Right cardiac atrium (tissue), 5 donors: ENCODE results near the gene HES1. TPM values are rescaled to one million over a fixed set of nuclear protein-coding genes. Genes with fewer than 3 reads are reported as not detected.

Experiments
- ATAC-seq, 2 donors: fragments of 200-7000 bp; cut with Tn5 transposase; one replicate each; pipeline versions ENCODE4 v1.8.0 to v1.9.1; 2020; ENCODE audit warnings: moderate library complexity in 2 of 2, mild to moderate bottlenecking in 1 of 2
- DNase-seq, 3 donors: peaks; one replicate each; pipeline ENCODE4 v3.0.0-alpha.2; 2020
- H3K27ac ChIP-seq: one replicate; pipeline ENCODE4 v1.5.1; 2013; ENCODE audit warnings: mild to moderate bottlenecking, low read length, control low read depth, moderate library complexity
- H3K27me3 ChIP-seq: one replicate; pipeline ENCODE4 v1.6.1; 2013; ENCODE audit not compliant: control insufficient read depth, insufficient read depth
- H3K4me1 ChIP-seq: one replicate; pipeline ENCODE4 v1.6.1; 2013; ENCODE audit warnings: low read length; ENCODE audit not compliant: control insufficient read depth, insufficient read depth
- H3K4me3 ChIP-seq: one replicate; pipeline ENCODE4 v1.5.1; 2013; ENCODE audit warnings: low read length, control low read depth
- H3K9me3 ChIP-seq: one replicate; pipeline ENCODE4 v1.6.1; 2013; ENCODE audit warnings: low read length; ENCODE audit not compliant: control insufficient read depth
- WGBS: extraction: QIAGEN DNeasy Blood & Tissue Kit; methylation state at CpG from one replicate; pipeline ENCODE4 v1.1.7; 2013; 5-methylcytosine and 5-hydroxymethylcytosine counted together
- intact Hi-C, 4 donors: fragments of 100-400 bp; cut with DNase I; formaldehyde crosslinking; loops; one replicate each; pipeline versions ENCODE4 v1.11.0 to v1.14.0; 2022 to 2023
- polyA plus RNA-seq: library from polyadenylated mRNA; stranded (reverse); fragments of 200-250 nt; gene quantifications from one replicate; pipeline ENCODE4 v1.2.3, GENCODE V29; 2013
- total RNA-seq, 4 donors: library from RNA; stranded (reverse); fragmentation: NEBNext Ultra II Directional; extraction: Animal tissue kit (Norgen Biotek cat#: 25700); gene quantifications; one replicate each; pipeline ENCODE4 v1.2.1, GENCODE V29; 2021
- donor health status: healthy with polysubstance abuse.
- donor health status: DM: no; HTN: yes; CAD: no.
- donor health status: DM: no; HTN: no; CAD: no.
- donor health status: DM: no; HTN: yes; CAD: no; lungs with severe emphysema.
- donor health status: DM: yes; HTN: yes; CAD: no.

HES1 gene
- total and polyA plus RNA-seq, 5 donors: 22.8 to 59.5 (median 31.1) TPM

DNA sequence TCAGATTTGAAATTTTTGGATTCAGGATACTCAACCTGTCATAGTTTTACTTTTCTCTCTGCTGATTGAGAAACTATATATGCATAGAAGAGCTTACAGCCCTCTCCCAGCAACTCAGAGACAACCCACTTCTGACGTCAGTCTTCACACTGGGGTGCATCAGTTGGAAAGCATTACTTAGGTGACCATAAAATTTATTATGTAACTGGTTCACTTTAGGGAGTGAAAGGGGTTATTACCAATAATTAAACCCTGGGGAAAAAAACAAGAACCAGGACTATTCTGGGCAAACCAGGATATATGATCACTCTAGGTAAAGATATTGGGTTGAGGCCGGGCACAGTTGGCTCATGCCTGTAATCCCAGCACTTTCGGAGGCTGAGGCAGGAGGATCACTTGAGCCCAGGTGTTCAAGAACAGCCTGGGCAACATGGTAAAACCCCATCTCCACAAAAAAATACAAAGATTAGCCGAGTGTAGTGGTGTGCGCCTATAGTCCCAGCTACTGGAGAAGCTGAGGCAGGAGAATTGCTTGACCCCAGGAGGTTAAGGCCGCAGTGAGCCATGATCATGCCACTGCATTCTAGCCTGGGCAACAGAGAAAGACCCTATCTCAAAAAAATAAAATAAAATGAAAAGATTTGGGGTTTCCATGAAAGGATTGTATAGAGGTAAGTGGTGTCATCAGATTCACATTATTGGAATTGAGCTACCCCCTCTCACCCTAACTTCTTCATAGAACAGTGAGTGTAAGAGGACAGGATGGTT, 27.1 kb downstream of the HES1 start:
- no peaks in the 10 kb centered on the region for H3K27me3 ChIP-seq
- WGBS: 97% methylated on average over 6 of the region's 6 CpGs
- DNase-seq: no peak
- H3K9me3 ChIP-seq: no peaks in the 10 kb centered on the region
- H3K4me1 ChIP-seq: no peaks in the 10 kb centered on the region
- H3K4me3 ChIP-seq: no peak overlapping the region
- intact Hi-C loops: loop anchor here in 1 of 4 donors (10.0 kb wide), 1 partner anchor 82 kb away; no protein-coding TSS in a partner anchor
- ATAC-seq: no peak
- H3K27ac ChIP-seq: no peak overlapping the region

DNA sequence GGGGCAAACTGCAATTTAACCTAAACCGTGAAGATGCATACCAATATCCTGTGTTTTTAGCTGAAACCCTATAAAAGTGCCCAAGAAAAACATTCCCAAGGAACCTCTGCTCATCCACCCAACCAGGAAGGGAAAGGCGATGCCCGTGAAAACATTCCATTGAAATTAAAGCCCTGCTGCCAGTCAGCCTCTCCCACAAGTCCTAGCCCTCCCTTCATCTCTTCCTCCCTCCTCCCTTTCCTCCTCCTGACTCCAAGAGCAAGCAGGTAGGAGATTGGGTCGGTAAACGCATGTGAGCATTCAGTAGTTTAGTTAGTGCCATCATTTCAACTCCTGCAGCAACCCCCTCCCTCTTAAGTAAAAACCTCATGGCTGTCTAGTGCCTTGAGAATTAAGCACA, 27.7 kb downstream of the HES1 start:
- H3K4me1 ChIP-seq: peaks cover 4% of the 10 kb centered on the region
- no peaks in the 10 kb centered on the region for H3K27me3 ChIP-seq
- ATAC-seq (no peak), DNase-seq (no peak)
- intact Hi-C loops: loop anchor here in 1 of 4 donors (10.0 kb wide), 1 partner anchor 81 kb away; no protein-coding TSS in a partner anchor
- WGBS: 84% methylated on average over 5 of the region's 5 CpGs
- no peaks in the 10 kb centered on the region for H3K9me3 ChIP-seq
- no peak overlapping the region for H3K27ac ChIP-seq
- no peak overlapping the region for H3K4me3 ChIP-seq

DNA sequence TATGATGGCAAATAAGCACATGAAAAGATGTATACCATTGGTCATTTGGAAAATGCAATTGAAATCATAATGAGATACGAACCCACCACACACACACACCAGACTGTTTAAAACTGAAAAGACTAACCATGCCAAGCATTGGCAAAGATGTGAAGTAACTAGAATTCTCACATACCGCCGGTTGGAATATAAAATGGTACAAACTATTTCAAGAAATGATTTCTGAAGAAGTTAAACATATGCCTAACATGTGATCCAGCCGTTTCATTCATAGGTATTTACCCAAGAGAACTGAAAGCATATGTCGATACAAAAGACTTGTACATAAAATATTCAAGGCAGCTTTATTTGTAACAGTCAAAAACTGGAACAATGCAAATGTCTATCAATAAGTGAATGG, 28.9 kb downstream of the HES1 start:
- no peak for DNase-seq
- intact Hi-C loops: loop anchor here in 1 of 4 donors (10.0 kb wide), 1 partner anchor 80 kb away; no protein-coding TSS in a partner anchor
- no peaks in the 10 kb centered on the region for H3K27me3 ChIP-seq
- H3K27ac ChIP-seq: no peak overlapping the region
- WGBS: 88% methylated on average over 5 of the region's 5 CpGs
- no peak overlapping the region for H3K4me3 ChIP-seq
- ATAC-seq: no peak
- H3K9me3 ChIP-seq: no peaks in the 10 kb centered on the region
- H3K4me1 ChIP-seq: peaks cover 4% of the 10 kb centered on the region

DNA sequence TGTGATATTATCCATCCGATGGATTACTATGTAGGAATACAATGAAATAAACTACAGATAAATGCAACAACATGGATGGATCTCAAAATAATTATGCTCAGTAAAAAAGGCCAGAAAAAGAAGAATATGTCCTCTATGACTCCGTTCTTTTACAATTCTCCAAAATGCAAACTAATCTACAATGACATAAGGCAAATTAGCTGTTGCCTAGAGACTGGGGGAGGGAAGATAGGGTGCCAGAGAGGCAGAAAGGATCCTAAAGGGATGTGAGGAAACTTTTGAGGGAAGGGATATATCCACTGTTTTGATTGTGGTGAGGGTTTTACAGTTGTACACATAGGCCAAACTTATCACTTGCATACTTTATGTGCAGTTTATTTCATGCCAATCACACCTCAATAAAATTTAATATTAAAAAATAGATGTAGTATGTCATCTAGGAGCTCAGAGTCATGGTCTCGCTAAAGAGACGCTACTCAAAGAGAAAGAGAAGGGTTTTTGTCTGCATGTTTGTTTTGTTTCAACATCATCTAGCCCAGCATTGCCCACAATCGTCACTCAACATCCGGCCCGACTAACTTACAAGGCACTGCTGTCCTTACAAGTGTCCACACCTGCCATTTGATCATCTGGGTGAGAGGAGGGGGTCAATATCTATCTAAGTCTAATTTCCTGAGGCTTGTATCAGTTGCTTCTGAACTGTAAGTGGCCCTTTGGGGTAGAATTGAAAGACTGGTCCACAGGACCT, 29.5 kb downstream of the HES1 start:
- DNase-seq: no peak
- no peak overlapping the region for H3K4me3 ChIP-seq
- peaks cover 4% of the 10 kb centered on the region for H3K4me1 ChIP-seq
- no peak for ATAC-seq
- no peaks in the 10 kb centered on the region for H3K27me3 ChIP-seq
- intact Hi-C loops: loop anchor here in 1 of 4 donors (10.0 kb wide), 1 partner anchor 79 kb away; no protein-coding TSS in a partner anchor
- no peak overlapping the region for H3K27ac ChIP-seq
- WGBS: 82% methylated on average over 7 of the region's 7 CpGs
- no peaks in the 10 kb centered on the region for H3K9me3 ChIP-seq

DNA sequence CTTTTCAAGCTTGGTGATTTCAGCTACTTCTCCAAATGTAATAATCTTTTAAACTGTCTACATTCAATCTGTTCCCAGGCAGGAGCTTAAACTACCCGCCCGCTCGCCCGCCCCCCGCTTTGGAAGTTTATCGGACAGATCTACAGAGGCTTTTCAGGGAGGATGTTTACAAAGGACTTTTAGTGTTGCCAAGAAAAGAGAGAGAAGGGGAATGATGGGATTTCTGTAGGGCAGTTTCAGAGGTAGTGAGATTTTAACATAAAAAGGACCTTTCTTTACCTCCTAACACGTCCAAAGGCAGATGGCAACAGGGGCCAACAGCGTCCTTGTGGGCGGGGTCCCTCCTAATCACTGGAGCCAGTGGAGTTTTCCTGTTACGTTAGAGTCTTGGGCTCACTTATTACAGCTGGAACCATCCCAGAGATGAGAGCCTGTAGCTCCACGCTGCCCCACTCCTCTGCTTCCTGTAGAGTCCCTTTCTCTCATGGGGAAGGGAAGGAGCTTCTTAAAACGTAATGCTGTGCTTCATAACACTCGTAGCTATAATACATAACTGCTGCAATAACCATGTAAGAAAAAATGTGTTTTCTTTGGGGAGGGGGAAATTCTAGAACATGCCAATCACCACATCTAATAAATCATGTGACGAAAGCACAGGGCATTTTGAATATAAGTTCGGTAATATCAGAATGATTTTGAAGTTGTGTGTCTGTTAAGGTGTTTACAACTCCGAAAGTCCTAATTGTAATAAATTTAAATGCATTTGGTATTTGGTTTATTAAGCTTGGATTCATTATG, 30.9 kb downstream of the HES1 start:
- no peaks in the 10 kb centered on the region for H3K27me3 ChIP-seq
- peak; percentile 76 to 92 for ATAC-seq
- H3K4me1 ChIP-seq: peaks cover 4% of the 10 kb centered on the region
- intact Hi-C loops: loop anchor here in 1 of 4 donors (10.0 kb wide), 1 partner anchor 78 kb away; no protein-coding TSS in a partner anchor
- no peak overlapping the region for H3K4me3 ChIP-seq
- 33% methylated on average over 16 of the region's 16 CpGs for WGBS
- no peak overlapping the region for H3K27ac ChIP-seq
- peak; percentile 64 to 85 (median 78) for DNase-seq
- H3K9me3 ChIP-seq: no peaks in the 10 kb centered on the region

DNA sequence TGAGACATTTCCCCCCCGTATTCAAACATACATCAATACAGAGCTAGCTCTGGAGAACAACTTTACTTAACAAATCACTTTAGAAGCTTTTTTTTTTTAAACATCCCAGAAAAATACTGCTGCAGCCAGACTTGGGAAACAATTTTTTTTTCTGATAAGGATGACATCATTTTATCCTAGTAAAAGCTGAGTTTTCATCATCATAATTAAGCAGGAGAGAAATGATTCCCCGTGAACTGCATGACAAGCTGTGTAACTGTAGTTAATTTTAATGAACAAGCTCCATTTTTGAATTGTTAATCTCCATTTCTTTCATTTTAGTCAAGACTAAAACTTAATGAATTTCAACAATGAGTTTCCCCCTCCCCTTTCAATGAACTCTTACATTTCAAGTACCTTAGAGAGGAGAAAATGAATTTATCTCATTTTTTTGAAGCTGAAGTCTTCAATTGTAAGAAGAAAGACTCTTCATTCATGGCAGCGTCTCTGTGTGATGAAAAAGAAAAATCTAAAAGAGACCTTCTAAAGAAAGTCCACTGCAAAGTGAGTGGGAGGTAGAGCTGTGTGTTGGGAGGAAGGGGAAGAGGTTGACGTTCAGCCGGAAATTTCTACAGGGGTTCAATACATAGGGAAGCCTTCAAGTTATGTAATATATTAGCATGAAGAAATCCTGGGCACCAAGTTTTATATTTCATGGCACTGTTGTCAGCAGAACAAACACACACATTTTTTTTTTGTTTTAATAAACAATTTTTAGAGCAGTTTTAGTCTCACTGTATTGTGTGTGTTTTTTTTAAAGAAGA, 31.7 kb downstream of the HES1 start:
- intact Hi-C loops: loop anchor here in 1 of 4 donors (10.0 kb wide), 1 partner anchor 77 kb away; no protein-coding TSS in a partner anchor
- WGBS: 48% methylated on average over 5 of the region's 5 CpGs
- Histone ChIP-seq H3K9me3 (no peaks in the 10 kb centered on the region), H3K27ac (no peak overlapping the region), H3K4me3 (no peak overlapping the region), H3K4me1 (peaks cover 4% of the 10 kb centered on the region), H3K27me3 (no peaks in the 10 kb centered on the region)
- ATAC-seq (no peak), DNase-seq (no peak)

DNA sequence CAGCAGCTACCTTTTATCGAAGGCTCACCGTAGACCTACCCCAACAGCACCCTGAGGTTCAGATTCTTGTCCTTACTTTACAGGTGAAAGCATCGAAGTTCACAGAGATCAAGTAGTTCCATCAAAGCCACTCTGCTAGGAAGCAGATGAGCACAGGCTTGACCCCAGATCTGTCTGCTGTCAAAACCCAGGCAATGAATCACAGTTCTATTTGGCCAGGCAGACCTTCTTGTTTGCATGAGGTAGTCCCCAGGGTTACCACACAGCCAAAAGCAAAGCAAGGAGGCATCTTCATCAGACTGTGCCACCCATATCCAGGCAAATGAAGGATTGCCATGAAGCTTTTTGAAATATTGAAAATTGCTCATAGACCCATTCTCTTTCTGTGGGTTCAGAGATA, 33.0 kb downstream of the HES1 start:
- DNase-seq (no peak), ATAC-seq (no peak)
- Histone ChIP-seq H3K9me3 (no peaks in the 10 kb centered on the region), H3K27ac (no peak overlapping the region), H3K4me1 (peaks cover 4% of the 10 kb centered on the region), H3K4me3 (no peak overlapping the region), H3K27me3 (no peaks in the 10 kb centered on the region)
- intact Hi-C loops: loop anchor here in 1 of 4 donors (10.0 kb wide), 1 partner anchor 76 kb away; no protein-coding TSS in a partner anchor
- 94% methylated on average over 3 of the region's 3 CpGs for WGBS

DNA sequence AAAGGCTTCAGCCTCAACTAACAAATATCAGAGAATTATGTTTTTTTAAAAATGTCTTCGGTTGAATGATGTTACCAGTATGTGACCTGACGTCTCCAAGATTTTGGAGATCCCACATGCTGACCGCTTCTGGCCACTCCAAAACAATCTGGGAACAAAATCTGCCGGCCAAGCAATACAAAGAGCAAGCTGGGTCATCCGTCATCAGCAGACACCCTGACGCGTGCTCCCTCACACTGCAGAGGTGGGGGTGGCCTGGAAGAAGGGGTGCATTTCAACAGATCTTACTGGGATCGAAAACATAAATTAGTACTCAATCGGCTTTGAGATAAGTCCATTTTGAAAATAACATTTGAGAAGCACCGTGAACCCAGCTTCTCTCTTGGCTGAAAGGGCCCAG, 33.6 kb downstream of the HES1 start:
- Histone ChIP-seq H3K4me3 (no peak overlapping the region), H3K27ac (no peak overlapping the region), H3K4me1 (peaks cover 4% of the 10 kb centered on the region), H3K9me3 (no peaks in the 10 kb centered on the region), H3K27me3 (no peaks in the 10 kb centered on the region)
- intact Hi-C loops: loop anchor here in 1 of 4 donors (10.0 kb wide), 1 partner anchor 75 kb away; no protein-coding TSS in a partner anchor
- ATAC-seq (peak in 1 of 2 donors; percentile 7), DNase-seq (no peak)
- 83% methylated on average over 10 of the region's 10 CpGs for WGBS

DNA sequence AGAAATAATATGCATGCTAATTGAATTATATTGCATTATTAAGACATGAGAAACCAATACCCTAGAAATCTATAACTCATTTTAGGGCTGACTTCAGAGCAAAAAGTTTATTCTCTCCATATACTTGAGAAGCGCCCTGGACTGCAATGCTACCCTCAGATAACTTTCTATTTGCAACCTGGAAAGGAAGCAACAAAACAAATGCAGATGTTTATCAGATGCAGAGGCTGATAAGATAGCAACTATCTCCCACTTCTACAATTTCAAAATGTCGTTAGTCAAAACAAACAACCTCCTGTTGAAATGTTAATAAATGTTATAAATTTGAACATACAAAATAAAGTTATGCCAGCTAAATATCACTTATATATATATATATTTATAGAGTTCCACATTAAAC, 34.8 kb downstream of the HES1 start:
- no peak for DNase-seq
- H3K27me3 ChIP-seq: no peaks in the 10 kb centered on the region
- H3K4me3 ChIP-seq: no peak overlapping the region
- no peaks in the 10 kb centered on the region for H3K9me3 ChIP-seq
- H3K4me1 ChIP-seq: peaks cover 4% of the 10 kb centered on the region
- H3K27ac ChIP-seq: no peak overlapping the region
- ATAC-seq: no peak
- 54% methylated on average over 2 of the region's 2 CpGs for WGBS
- intact Hi-C loops: no loop called here

DNA sequence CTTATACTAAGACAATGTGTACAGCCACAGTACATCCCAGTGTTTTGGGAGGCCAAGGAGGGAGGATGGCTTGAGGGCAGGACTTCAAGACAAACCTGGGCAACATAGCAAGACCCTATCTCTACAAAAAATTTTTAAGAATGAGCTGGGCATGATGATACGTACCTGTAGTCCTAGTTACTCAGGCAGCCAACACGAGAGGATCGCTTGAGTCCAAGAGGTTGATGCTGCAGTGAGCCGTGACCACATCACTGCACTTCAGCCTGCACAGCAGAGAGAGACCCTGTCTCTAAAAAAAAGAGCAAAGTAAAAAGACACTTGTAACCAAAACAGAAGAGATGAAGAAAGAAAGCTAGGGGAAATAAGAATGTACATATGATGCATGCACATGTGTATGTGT, 38.5 kb downstream of the HES1 start:
- H3K4me3 ChIP-seq: no peak overlapping the region
- WGBS: 99% methylated on average over 4 of the region's 4 CpGs
- intact Hi-C loops: no loop called here
- peaks cover 3% of the 10 kb centered on the region for H3K4me1 ChIP-seq
- H3K27ac ChIP-seq: no peak overlapping the region
- ATAC-seq (no peak), DNase-seq (no peak)
- H3K9me3 ChIP-seq: no peaks in the 10 kb centered on the region
- no peaks in the 10 kb centered on the region for H3K27me3 ChIP-seq
